Myocyte (in vitro differentiated cells): ENCODE measurements around the gene AP1G2. TPM values are rescaled to one million over a fixed set of nuclear protein-coding genes. Genes with fewer than 3 reads are reported as not detected.
A peak's percentile ranks its signal among the peaks of the same experiment; 100 is the strongest.
"Not testable (repeated sequence)": the region's sequence is repeated elsewhere in the genome, so short reads cannot be mapped to it uniquely, and the experiment has no call there.

Source experiments
- DNase-seq: peaks from one replicate; pipeline ENCODE4 v3.0.0-alpha.2; 2012; ENCODE audit warnings: low read depth
- total RNA-seq: library from RNA; depleted of rRNA; stranded (reverse); fragments of >200 nt; gene quantifications from 2 replicates; pipeline ENCODE4 v1.2.3, GENCODE V29; 2014

The AP1G2 gene
- total RNA-seq, 1 donor from 2014 or later, result 10.2 TPM

GRCh38 chr14:23539248-23540140 is 28.1 kb downstream of the AP1G2 start:
- DNase-seq, result peak; percentile 57

DNA sequence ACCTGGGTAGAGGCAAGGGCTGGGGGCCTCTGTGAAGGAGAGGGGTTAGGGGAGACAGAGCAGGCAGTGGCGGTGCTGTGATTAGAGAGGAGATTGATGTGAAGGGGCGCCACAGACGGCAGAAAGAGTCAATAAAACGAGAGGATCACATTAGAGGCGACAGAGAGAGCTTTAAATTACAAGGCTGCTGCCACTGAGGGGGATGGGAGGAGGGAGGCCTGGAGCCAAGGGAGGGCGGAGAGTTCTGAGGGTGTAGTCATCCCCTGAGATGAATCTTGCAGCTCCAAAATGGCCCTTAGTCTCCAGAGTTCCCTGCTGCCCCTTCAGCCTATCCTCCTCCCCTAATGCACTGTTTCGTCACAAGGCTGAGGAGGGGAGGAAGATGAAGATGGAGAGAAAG is 28.8 kb downstream of the AP1G2 start:
- no peak for DNase-seq

- no peak for DNase-seq
Observed at GRCh38 chr14:23538050-23538718, 29.4 kb downstream of the AP1G2 start.

- peak; percentile 45 for DNase-seq
Observed at GRCh38 chr14:23537351-23538049, 30.1 kb downstream of the AP1G2 start.

DNA sequence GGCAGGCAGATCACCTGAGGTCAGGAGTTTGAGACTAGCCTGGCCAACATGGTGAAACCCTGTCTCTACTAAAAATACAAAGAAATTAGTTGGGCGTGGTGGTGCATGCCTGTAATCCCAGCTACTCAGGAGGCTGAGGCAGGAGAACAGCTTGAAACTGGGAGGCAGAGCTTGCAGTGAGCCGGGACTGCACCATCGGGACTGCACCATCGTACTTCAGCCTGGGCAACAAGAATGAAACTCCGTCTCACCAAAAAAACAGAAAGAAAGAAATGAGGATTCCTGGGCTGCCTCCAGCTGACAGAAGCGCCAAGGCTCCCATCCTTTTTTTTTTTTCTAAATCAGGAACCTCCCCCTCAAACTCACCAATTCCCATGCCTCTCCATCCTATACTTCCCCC is 30.7 kb downstream of the AP1G2 start:
- DNase-seq, result not testable (repeated sequence)

DNA sequence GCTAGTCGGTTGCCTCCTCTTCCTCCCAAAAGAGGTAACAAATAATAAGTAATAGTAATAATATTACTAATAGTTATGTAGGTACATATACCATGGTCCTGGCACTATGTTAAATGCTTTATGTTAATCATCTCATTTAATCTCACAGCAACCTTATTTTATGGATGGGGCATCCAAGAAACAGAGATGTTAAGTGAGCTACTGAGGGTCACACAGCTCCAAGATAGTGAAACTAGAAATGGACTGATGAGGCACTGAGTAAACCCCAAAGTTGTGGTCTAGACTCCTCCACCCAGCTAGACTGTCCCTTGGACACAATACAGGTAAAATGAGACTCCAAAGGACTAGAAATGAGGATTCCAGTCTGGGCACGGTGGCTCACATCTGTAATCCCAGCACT is 31.1 kb downstream of the AP1G2 start:
- no peak for DNase-seq

DNA sequence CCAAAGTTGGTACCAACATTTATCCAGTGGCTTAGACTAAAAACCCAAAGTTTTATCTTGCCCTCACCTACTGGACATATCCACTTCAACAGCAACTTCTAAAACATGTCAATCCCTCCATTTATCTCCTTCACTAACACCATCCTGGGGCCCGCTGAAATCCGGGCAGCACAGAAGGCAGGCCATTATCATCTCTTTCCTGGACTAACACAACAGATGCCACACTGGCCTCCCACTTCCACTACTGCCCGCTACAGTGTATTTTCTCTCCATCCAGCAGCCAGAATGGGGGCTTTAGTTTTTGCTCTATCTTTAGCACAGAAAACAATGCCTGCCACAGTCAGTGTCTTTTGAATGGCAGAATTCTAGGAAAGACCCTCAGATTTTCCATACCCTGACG is 31.6 kb downstream of the AP1G2 start:
- no peak for DNase-seq

DNA sequence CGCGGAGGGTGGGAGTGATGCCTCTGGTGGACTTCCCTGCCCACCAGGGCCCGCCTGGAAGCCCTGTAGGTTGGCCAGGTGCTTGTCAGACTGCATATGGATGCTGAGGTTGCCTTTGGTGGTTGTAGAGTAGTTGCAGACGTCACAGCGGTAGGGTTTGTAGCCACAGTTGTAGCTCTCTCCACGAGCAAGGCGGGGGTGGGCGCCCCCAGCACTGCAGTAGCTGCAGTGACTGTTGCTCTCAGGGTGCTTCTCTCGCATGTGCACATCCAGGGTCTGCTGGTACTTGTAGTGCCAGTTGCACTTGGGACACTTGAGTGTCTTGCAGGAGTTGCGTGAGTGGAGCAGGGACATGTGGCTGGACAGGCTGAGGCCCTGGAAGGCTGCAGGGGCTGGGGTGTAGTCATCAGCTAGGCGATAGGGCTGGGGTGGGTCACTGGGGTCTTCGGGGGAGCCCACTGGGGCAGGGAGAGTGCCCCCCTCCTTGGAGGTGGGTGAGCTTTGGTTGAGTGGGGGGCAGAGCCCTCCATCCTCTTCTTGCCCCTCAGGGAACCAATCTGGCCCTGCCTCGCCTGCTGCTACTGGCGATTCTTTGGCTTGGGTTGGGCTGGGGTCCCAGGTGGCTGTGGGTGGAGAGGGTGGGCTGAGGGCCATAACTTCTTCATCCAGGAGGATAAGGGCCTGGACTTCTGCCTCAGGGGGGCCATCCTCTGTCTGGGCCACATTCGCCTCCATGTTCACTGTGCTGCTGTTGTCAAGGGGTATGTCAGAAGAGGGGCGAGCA is 33.7 kb downstream of the AP1G2 start:
- DNase-seq, result no peak

GRCh38 chr14:23532658-23533057 is 34.9 kb downstream of the AP1G2 start:
- no peak for DNase-seq

- no peak for DNase-seq
Observed at GRCh38 chr14:23531391-23531790, 36.2 kb downstream of the AP1G2 start.

GRCh38 chr14:23530375-23531055 is 37.1 kb downstream of the AP1G2 start:
- peak; percentile 7 for DNase-seq

DNA sequence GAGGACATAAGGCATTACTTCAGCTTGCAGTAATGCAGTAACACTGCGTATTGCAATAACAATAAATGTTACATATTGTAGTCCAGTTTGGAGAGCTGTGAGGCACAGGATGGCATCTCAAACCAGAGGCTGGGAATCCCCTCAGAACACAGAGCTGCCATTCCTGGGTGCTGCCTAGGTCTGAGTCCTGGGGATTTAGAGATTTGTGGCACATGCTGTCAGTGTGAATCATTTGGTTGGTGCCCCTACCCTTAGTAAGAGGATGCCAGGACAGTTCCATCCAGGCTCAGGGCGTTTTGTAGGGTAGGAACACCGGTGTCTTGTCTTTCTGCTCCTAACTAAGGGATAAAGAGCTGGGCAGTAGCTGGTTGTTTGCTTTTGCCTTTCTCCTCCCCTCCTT is 38.6 kb downstream of the AP1G2 start:
- no peak for DNase-seq

DNA sequence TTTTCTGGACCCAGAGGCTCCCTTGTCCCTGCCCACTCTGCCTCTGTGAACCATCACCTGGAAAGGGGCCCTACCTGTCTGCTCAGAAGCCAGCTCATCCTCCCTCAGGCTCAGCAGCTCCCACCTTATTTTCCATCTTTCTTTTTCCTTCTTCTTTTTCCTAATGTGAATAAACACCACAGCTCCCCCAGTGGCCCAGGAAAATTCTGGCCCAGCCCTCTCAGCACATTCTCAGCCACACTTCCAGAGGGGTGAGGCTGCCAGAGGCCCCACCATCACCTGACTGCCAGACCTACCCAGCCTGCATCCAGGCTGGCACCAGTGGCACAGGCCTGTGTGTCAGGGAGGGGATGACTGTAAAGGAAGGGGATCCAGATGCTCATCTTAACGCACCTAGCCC is 39.0 kb downstream of the AP1G2 start:
- no peak for DNase-seq

DNA sequence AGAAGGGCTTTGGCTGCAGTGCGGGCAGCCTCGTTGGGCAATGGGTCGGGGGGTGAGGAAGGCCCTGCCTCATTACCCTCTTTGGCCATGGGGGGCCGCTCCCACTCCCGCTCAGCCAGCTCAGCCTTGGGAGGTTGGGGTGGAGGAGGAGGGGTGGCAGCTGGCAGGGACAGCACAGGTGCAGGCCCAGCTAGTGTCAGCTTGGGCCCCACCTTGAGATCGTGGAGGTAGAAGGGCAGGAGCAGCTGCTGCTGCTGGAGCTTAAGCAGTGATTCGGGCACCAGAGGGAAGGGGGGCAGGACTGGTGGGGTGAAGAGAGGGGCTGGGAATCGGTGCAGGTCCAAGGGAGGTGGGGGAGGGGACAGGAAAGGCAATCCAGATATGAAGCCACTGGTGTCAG is 42.0 kb downstream of the AP1G2 start:
- peak; percentile 11 for DNase-seq

GRCh38 chr14:23524954-23525353 is 42.6 kb downstream of the AP1G2 start:
- no peak for DNase-seq

DNA sequence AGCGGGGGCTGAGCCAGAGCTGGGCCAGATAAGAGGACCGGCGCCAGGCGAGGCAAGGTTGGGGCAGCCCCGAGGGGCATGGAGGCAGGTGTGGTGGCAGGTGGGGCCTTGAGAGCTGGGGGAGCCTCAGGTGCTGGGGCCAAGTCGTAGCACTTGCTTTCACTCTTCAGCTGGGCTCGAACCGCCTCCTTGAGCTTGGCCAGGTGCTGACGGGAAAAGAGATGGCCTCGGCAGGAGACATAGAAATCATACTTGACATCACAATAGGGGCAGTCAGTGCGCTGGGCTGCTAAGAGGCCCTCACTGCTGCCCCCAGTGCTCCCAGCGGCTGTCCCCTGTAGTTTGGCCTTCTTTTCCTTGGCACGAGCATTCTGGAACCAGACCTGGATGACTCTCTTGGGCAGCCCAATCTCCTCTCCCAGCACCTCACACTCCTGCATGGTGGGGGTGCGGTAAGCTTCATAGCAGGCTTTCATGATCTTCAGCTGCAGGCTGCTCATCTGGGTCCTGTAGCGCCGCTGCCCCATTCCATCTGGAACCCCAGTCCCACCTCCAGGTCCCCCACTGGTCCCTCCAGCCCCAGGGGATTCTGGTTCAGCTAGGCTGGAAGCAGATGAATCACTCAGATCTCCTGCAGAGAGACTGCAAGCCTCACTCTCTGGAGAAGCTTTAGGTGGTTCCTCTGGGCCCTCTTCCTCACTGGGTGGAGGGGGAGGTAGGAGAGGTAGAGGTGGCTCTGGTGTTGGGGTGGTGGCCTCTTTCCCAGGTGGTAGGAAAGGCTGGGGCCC is 44.2 kb downstream of the AP1G2 start:
- DNase-seq, result no peak

- DNase-seq, result no peak
Observed at GRCh38 chr14:23522643-23523198, 44.9 kb downstream of the AP1G2 start.

DNA sequence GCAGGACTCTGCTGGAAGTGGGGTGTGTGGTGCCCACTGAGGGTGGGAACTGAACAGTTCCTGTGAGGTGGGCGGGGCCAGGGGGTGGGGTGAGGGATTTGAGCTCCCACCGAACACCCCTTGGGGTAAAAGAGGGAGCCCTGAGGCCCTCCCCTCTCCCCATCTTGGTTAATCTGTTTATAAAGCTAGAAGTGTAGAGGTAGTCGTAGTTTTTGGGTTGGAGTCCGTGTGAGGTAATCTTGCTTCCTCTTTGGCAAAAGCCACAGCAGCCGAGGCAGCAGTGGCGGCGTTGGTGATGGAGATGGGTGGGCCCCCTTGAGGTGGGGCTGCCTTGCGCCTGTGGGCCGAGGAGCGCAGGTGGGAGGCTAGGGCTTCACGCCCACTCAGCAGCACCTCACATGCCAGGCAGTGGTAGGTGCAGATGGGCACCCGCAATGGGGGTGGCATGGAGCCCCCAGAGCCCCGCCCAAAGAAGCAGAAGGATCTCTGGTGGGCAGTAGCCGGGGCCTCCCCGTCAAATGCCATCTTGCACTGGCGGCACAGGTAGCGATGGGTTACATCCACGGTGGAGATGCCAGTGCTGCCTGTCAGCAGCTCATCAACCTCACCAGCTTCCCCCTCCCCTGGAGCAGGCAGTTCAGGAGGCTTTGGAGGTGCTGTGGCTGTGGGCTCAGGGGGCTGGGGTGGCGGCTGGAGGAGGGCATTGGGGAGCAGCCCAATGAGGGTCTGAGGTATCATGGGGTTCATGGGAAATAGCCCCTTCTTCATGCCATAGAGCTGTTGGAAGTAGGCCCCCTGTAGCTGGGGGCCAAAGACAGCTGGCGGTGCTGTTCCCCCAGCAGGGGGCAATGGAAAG is 45.6 kb downstream of the AP1G2 start:
- DNase-seq, result no peak
